K562 (cell line): ENCODE results near the gene PPP1R9B. TPM values are rescaled to one million over a fixed set of nuclear protein-coding genes. Genes with fewer than 3 reads are reported as not detected.

Experiments used
- ATAC-seq: fragments of 200-7000 bp; cut with Tn5 transposase; 3 replicates; pipeline ENCODE4 v1.9.1; 2020; ENCODE audit warnings: moderate library complexity
- BruUV-seq: library from RNA; stranded (reverse); fragments of 400-500 nt; replicated peaks from 2 replicates; lab custom pipeline; 2021; lab: Mats Ljungman, UMichigan
- CTCF ChIA-PET: fragments of 300-600 bp; formaldehyde crosslinking; extraction: SDS; loops from one replicate; lab custom pipeline; 2021; ENCODE audit warnings: low intra/inter-chr PET ratio; lab: Yijun Ruan, JAX
- POLR2A ChIA-PET: fragments of 300-600, 350-650 bp; sonication (Branson Sonifier 250); formaldehyde crosslinking; extraction: SDS; loops from one replicate; lab custom pipeline; 2021; ENCODE audit warnings: antibody characterized with exemption, inconsistent platforms; lab: Yijun Ruan, JAX
- DNase-seq, 4 experiments: peaks; one replicate each; pipeline versions ENCODE4 v3.0.0 to v3.0.0-alpha.2; 2011 to 2018; ENCODE audit warnings: low spot score in 3 of 4, mixed read lengths in 3 of 4; ENCODE audit errors: extremely low read depth in 1 of 4
- FAIRE-seq: peaks from 2 replicates; lab custom pipeline; 2011; peaks lifted over from hg19 to GRCh38; lab: Jason Lieb, UNC
- H2AFZ ChIP-seq: 2 replicates; pipeline ENCODE4 v1.6.0; 2011; ENCODE audit warnings: low read depth, low read length, control low read depth, inconsistent platforms
- H3K27ac ChIP-seq: fragments of 200-600 bp; 3 replicates; pipeline ENCODE4 v1.8.0; 2011; ENCODE audit warnings: low read depth, mild to moderate bottlenecking, control low read depth, inconsistent platforms, low read length, moderate library complexity, mixed read lengths; ENCODE audit errors: extremely low read depth
- H3K27me3 ChIP-seq, 2 experiments: fragments of 300-600 bp in 1 of 2; 2 replicates in 1 of 2; 3 replicates in 1 of 2; pipeline versions ENCODE4 v1.6.0 to v1.8.0; 2011; ENCODE audit warnings: inconsistent platforms in 2 of 2, low read length in 2 of 2, mild to moderate bottlenecking in 1 of 2, mixed read lengths in 1 of 2, moderate library complexity in 1 of 2; ENCODE audit not compliant: control insufficient read depth in 2 of 2, insufficient read depth in 2 of 2
- H3K36me3 ChIP-seq: fragments of 300-600 bp; 3 replicates; pipeline ENCODE4 v1.8.0; 2011; ENCODE audit warnings: mild to moderate bottlenecking, low read length, inconsistent platforms; ENCODE audit not compliant: control insufficient read depth, insufficient read depth
- H3K4me1 ChIP-seq, 2 experiments: fragments of 200-600 bp in 1 of 2; replicated peaks in 1 of 2; 2 replicates in 1 of 2; 3 replicates in 1 of 2; pipeline versions ENCODE4 v1.5.1 to v1.8.0; 2011; ENCODE audit warnings: inconsistent platforms in 2 of 2, low read length in 2 of 2, mild to moderate bottlenecking in 1 of 2, mixed read lengths in 1 of 2, moderate library complexity in 1 of 2; ENCODE audit not compliant: control insufficient read depth in 2 of 2, insufficient read depth in 2 of 2
- H3K4me2 ChIP-seq: 2 replicates; pipeline ENCODE4 v1.6.1; 2011; ENCODE audit warnings: low read length, control low read depth, inconsistent platforms, mixed read lengths; ENCODE audit not compliant: insufficient read depth
- H3K4me3 ChIP-seq: fragments of 200-600 bp; sonication (generic), shearing (Covaris generic); 2 replicates; pipeline ENCODE4 v1.5.1; 2016; ENCODE audit warnings: control low read depth, inconsistent platforms
- H3K79me2 ChIP-seq: fragments of 200-600 bp; 3 replicates; pipeline ENCODE4 v1.8.0; 2011; ENCODE audit warnings: low read length, inconsistent platforms; ENCODE audit not compliant: control insufficient read depth, insufficient read depth
- H3K9ac ChIP-seq, 2 experiments: 2 replicates each; pipeline versions ENCODE4 v1.6.0 to v1.6.1; 2011; ENCODE audit warnings: low read depth in 2 of 2, low read length in 2 of 2, control low read depth in 1 of 2, inconsistent platforms in 1 of 2, mild to moderate bottlenecking in 1 of 2, mixed read lengths in 1 of 2; ENCODE audit not compliant: insufficient read depth in 1 of 2
- H3K9me1 ChIP-seq: one replicate; pipeline ENCODE4 v1.6.0; 2011; ENCODE audit warnings: inconsistent platforms, mild to moderate bottlenecking, low read length, moderate library complexity; ENCODE audit not compliant: control insufficient read depth, insufficient read depth
- H3K9me3 ChIP-seq: replicated peaks from 2 replicates; pipeline ENCODE4 v1.5.1; 2011; ENCODE audit warnings: low read depth, low read length, inconsistent platforms; ENCODE audit not compliant: control insufficient read depth, insufficient read depth
- H4K20me1 ChIP-seq: replicated peaks from 2 replicates; pipeline ENCODE4 v1.6.1; 2011; ENCODE audit warnings: low read length, inconsistent platforms, mixed read lengths; ENCODE audit not compliant: control insufficient read depth, insufficient read depth
- CREB1 ChIP-seq, 2 experiments: sonication (generic) in 1 of 2; formaldehyde crosslinking in 1 of 2; IDR thresholded peaks; 2 replicates each; pipeline versions ENCODE4 v1.6.1 to v1.8.0; 2012 to 2022; ENCODE audit warnings: inconsistent platforms in 1 of 2, mild to moderate bottlenecking in 1 of 2, missing genetic modification reagents in 1 of 2, moderate library complexity in 1 of 2
- FOXP4 ChIP-seq: sonication (generic); formaldehyde crosslinking; IDR thresholded peaks from 2 replicates; pipeline ENCODE4 v1.8.0; 2022; ENCODE audit warnings: mild to moderate bottlenecking, missing genetic modification reagents, borderline replicate concordance
- HMG20B ChIP-seq: fragments of 250-450 bp; sonication (Bioruptor Pico); IDR thresholded peaks from 2 replicates; pipeline ENCODE4 v1.5.0; 2021; ENCODE audit warnings: mild to moderate bottlenecking
- WGBS: fragments of 100-300 bp; shearing (Covaris generic); methylation state at CpG from one replicate; pipeline ENCODE4 v1.1.6; 2016; ENCODE audit warnings: low coverage, mixed read lengths; ENCODE audit not compliant: insufficient coverage; ENCODE audit errors: missing lambda C conversion rate; 5-methylcytosine and 5-hydroxymethylcytosine counted together
- in situ Hi-C: fragments of 300-500 bp; cut with MboI; formaldehyde crosslinking; loops from 4 replicates; pipeline ENCODE4 v1.15.0; 2018; ENCODE audit warnings: inconsistent platforms, mixed read lengths
- intact Hi-C: fragments of 100-400 bp; cut with micrococcal nuclease; formaldehyde crosslinking; loops from 2 replicates; pipeline ENCODE4 v1.14.2; 2022
- polyA plus RNA-seq, 8 experiments: library from polyadenylated mRNA; depleted of rRNA in 4 of 8; stranded (reverse) in 5 of 8; unstranded in 3 of 8; fragments of >200 nt; fragmentation: Nextera tagmentation in 2 of 8; fragmentation: Illumina TruSeq in 1 of 8; extraction: Ambion mirVana in 2 of 8; extraction: Trizol in 1 of 8; gene quantifications; 2 replicates each; pipeline versions ENCODE4 v1.2.1 to v1.2.3, GENCODE V29; 2011 to 2014; ENCODE audit warnings: inconsistent platforms in 1 of 8, missing spikeins in 1 of 8
- total RNA-seq, 7 experiments: library from RNA; depleted of rRNA in 6 of 7; stranded (reverse); fragments of >200 nt in 6 of 7; fragmentation: Illumina TruSeq in 2 of 7; extraction: Trizol in 2 of 7; gene quantifications; 2 replicates each; pipeline versions ENCODE4 v1.2.1 to v1.2.3, GENCODE V29; 2011 to 2021; ENCODE audit warnings: low replicate concordance in 1 of 7

The PPP1R9B gene
- total and polyA plus RNA-seq, 9 of the 15 experiments (the other 6 are each of a cell fraction or from before 2014, with no cell fraction given) = 0.10 to 63.5 (median 24.7) TPM

GRCh38 chr17:50096758-50097157 lies 53.7 kb downstream of the PPP1R9B start:
- Histone ChIP-seq H4K20me1 (0 out of 2 replicates have a peak, but pooled peaks cover 12% of the 10 kb centered on the region), H3K4me1 (peaks cover 21 to 29% of the 10 kb centered on the region in 2 experiments; a peak in 4 of 5 replicates), H3K4me3 (no peak overlapping the region), H3K36me3 (no peaks in the 10 kb centered on the region), H3K9ac (no peak overlapping the region)
- intact Hi-C loops (no loop called here), in situ Hi-C loops (loop anchor here (5.0 kb wide), 1 partner anchor 196 kb away; no protein-coding TSS in a partner anchor)
- 3% methylated on average over 3 of the region's 3 CpGs for whole genome bisulfite sequencing
- no peak for FAIRE-seq
- no peak for ATAC-seq
- TF ChIP-seq FOXP4 (CRISPR knock-in tag) (no peak), CREB1 (IDR thresholded peaks at IDR 0.05) (no peak), CREB1 (CRISPR knock-in tag; IDR thresholded peaks at IDR 0.05) (no peak), HMG20B (no peak)
- TF ChIP-seq, all 486 proteins: peak for 0
- no peak overlapping the region for H2AFZ ChIP-seq
- H3K27ac ChIP-seq = no peak overlapping the region
- no peak overlapping the region for H3K4me2 ChIP-seq
- H3K79me2 ChIP-seq = no peaks in the 10 kb centered on the region
- BruUV-seq = no TSS peak
- peaks cover 11 to 29% of the 10 kb centered on the region in 2 experiments; a peak in 4 of 5 replicates for H3K27me3 ChIP-seq
- CTCF ChIA-PET = no interaction called here
- H3K9me1 ChIP-seq = peaks cover under 1% of the 10 kb centered on the region
- H3K9me3 ChIP-seq = no peaks in the 10 kb centered on the region
- DNase-seq = no peak
- POLR2A ChIA-PET = no interaction called here
